ENCODE measurements around the gene SHCBP1.
"Not testable (repeated sequence)": the region's sequence is repeated elsewhere in the genome, so short reads cannot be mapped to it uniquely, and the experiment has no call there.

SHCBP1 gene, protein sequence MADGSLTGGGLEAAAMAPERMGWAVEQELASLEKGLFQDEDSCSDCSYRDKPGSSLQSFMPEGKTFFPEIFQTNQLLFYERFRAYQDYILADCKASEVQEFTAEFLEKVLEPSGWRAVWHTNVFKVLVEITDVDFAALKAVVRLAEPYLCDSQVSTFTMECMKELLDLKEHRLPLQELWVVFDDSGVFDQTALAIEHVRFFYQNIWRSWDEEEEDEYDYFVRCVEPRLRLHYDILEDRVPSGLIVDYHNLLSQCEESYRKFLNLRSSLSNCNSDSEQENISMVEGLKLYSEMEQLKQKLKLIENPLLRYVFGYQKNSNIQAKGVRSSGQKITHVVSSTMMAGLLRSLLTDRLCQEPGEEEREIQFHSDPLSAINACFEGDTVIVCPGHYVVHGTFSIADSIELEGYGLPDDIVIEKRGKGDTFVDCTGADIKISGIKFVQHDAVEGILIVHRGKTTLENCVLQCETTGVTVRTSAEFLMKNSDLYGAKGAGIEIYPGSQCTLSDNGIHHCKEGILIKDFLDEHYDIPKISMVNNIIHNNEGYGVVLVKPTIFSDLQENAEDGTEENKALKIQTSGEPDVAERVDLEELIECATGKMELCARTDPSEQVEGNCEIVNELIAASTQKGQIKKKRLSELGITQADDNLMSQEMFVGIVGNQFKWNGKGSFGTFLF

DNA sequence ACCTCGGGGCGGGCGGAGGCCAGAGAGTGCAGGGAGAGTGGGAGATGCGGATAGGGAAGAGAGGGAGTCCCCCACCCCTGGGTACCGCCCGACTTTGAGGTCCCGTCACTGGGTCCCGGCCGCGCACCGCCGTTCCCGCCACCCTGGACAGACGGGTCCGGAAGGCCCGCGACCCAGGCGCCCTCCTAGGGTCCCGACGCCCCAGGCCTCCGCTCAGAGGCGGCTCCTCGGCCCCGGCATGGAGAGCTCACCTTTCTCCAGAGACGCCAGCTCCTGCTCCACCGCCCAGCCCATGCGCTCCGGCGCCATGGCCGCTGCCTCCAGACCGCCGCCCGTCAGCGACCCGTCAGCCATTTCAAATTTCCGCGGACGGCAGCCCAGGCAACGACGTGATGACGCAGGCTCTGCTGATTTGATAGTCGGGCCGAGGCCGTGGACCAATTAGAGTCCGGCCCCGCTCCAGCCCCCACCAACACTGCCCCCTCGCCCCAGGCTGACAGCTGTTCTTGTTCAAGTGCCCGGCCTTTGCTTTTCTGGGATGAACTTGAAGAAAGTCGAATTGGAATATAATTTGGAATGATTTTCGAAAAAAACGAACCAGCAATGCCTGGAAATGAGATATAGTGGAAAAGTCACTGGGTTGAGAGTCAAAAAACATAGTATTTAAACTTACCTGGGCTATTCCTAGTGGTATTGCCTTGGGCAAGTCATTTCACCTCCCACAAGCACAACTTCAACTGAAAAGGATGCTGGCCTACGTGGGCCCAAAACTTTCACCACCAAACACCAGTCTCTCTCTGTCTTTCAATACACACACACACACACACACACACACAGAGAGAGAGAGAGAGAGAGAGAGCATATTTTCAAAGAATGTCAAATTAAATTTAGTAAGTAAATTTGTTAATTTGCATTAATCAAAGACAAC lies at the start of gene SHCBP1:
Gene SHCBP1 (minus strand): TSS at position 374 of the 928 bp plus-strand sequence. CDS start 20 bp downstream, at position 354.
- DNase-seq (ENCODE audit: low read depth in 2 of 2) = peak; percentile 16 to 28

DNA sequence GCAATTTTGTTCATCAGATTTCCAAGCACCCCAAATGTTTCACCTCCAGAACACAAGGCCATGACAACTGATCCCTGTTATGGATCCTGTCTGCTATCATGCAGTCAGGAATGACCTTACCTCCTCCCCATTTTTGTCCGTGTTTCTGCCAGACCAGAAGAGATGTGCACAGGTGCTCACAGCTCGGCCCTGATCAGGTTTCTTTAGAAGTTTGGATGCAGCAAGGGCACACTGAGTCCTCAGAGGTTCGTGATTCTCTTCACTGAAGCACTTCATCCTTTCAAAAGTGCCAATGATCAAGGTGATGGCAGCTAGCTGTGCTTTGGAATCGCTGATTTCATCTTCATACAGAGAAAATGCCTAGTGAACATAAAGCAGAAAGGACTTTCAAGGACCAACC lies 40.9 kb upstream of the SHCBP1 start:
- no peak for DNase-seq (ENCODE audit: low read depth in 2 of 2)

DNA sequence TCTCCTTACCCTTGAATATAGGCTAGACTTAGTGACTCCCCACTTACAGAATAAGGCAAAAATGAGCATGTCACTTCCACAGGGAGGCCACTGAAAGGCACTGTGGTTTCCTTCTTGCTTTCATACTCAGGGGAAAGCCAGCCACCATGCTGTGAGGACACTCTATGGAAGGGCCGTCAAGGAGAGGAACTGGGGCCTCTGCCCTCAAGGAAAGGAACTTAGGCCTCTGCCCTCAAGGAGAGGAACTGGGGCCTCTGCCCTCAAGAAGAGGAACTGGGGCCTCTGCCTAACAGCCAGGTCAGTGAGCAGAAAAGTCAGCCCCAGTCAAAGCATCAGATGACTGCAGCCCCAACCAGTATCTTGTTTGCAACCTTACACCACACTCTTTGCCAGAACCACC lies 37.7 kb upstream of the SHCBP1 start:
- DNase-seq (ENCODE audit: low read depth in 2 of 2) = no peak

DNA sequence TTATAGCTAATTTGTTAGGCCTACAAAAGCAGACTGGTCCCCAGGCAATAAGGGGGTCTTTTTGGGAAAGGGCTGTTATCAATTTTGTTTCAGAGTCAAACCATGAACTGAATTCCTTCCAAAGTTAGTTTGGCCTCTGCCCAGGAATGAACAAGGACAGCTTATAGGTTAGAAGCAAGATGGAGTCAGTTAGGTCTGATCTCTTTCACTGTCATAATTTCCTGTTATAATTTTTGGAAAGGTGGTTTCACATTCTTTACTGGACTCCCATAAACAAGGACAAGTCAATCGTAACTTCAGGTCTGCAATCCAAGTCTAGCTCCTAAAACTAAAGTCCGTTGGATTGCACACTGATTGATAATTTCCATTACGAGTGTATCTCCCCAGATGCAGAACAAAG lies 30.1 kb upstream of the SHCBP1 start:
- no peak for DNase-seq (ENCODE audit: low read depth in 2 of 2)

DNA sequence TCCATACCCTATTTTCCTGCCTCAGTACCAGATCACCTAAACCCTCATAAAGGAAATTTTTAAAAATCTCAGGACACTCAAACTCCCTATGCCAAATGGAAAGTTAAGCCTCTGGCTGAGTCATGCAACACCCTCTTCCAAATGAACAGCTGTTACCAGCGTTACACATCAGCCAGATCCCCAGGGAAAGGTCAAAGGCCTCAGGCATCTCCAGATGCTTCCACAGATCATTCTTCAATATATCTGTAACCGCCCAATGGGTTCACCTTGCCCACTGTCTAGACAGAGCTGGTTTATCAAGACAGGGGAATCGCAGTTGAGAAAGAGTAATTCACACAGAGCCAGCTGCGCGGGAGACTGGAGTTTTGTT lies 29.1 kb upstream of the SHCBP1 start:
- DNase-seq (ENCODE audit: low read depth in 2 of 2) = no peak

DNA sequence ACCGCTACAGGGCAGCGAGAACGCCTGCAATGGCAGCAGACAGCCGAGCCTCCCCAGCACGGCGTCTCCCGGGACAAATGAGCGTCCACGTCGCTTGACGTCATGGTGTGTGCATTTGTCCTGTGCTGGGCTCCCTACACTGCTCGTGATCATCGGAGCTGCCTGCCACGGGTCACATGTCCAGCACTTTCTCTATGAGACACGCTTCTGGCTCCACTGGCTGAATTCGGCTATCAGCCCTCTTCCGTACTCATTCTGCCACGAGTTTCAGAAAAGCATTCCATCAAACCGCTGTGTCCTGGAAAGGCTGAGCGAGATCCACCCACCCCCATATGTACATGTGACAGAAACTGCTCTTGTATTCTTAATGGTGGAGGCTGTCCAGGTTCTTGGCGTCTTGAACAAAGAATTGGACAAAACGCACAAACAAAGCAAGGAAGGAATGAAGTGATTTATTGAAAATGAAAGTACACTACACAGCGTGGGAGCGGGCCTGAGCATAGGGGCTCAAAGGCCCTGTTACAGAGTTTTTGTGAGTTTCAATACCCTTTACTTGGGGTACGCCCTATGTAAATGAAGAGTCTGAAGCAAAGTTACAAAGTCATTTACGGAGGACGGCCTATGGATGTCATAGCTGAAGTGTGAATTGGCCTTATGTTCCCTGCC lies 28.5 kb upstream of the SHCBP1 start:
- no peak for DNase-seq (ENCODE audit: low read depth in 2 of 2)

DNA sequence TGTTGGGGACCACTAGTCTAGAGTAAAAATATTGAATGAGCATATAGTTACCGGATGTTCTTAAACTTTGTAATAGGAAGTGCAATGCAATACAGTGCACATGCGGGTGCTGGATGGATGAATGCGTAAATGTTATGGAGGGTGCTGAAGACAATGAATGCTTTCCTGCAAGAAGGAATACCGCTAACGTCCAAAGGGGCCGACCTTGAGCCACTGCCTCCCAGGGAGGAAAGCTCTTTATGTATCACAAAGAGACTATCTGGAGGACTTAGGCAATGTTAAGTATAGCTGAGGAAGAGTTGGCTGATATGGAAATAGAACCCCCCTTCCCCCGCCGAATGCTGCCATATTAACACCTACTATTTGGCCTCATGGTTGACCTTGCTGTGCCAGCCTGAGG lies 27.5 kb upstream of the SHCBP1 start:
- DNase-seq (ENCODE audit: low read depth in 2 of 2) = no peak

DNA sequence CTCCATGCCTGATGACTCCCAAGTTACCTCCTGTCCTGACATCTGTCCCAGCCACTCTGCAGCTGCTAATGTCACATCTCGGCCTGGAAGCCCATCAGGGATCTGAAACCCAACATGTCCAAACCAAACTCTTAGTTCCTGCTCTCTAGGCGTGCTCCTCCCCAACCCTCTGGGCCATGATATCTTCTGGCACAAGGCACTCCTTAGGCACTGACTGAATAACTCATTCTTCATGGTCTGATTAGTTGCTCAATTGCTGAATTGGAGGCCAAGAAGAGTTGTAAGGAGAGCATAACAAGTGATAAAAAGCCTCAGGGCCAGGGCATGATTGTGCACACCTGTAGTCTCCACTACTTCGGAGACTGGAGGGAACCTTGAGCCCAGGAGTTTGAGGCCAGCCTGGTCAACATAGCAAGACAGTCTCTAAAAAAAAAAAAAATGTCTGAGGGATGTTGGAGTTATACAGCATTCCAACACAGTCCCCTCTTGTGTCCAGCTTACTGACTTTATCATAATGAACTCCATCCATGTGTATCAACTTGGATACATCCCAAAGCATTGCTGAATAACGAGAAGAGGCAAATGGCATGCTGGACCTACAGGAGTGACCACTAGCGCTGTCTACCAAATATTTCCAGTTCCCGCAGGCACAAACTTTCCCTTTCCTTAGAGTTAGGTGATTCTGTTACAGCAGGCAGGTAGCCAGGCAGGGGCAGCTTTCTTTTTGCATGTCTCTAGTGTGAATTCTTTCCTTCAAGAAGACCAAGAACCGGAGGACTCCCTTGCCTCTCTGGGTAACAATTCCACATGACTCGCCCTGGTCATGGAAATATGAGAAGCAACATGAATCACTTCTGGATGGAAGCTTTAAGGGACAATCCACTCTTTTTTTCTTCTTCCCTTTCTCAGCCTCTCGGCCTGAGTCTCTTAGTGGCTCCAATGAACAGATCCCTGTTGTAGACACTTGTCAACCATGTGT lies 18.1 kb upstream of the SHCBP1 start:
- no peak for DNase-seq (ENCODE audit: low read depth in 2 of 2)

DNA sequence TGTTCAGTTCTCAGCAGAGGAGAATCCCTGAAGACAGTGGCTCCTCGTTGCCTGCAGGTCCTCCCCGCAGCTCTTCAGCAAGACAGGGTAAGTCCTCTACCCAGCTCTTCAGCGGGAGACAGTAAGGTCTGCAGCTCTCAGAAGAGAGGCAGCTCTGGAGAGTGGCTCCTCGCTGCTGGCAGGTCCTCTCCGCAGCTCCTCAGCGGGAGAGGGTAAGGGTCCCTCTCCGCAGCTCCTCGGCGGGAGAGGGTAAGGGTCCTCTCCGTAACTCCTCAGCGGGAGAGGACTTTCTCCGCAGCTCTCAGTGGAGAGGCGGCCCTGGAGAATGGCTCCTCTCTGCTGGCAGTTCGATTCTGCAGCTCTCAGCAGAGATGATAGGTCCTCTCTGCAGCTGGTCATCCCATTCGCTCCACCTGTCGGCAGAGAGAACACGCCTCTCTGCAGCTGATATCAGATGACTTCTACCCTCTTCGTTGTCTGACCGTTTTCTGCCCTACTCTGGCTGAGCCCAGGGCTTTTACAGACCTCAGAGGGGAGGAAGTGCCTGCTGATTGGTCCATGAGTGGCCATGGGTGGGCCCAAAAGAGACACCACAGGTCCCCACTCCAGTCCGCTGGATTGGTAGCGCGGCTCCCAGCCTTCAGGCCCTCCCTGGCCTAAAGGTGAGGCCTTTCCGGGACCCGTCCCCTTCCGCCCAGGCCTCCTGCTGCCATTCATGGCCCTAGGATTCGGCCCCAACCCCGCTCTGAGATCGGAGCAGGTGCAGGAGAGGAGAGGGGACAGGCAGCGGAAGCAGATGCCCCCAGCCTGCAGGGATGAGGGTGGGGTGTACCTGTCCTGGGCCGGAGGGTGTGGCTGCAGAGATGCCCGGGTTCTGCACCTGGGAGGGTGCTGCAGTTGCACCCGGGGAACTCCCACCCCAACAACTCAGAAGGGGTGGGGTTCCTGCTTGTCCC lies 11.9 kb upstream of the SHCBP1 start:
- DNase-seq (ENCODE audit: low read depth in 2 of 2) = no peak

DNA sequence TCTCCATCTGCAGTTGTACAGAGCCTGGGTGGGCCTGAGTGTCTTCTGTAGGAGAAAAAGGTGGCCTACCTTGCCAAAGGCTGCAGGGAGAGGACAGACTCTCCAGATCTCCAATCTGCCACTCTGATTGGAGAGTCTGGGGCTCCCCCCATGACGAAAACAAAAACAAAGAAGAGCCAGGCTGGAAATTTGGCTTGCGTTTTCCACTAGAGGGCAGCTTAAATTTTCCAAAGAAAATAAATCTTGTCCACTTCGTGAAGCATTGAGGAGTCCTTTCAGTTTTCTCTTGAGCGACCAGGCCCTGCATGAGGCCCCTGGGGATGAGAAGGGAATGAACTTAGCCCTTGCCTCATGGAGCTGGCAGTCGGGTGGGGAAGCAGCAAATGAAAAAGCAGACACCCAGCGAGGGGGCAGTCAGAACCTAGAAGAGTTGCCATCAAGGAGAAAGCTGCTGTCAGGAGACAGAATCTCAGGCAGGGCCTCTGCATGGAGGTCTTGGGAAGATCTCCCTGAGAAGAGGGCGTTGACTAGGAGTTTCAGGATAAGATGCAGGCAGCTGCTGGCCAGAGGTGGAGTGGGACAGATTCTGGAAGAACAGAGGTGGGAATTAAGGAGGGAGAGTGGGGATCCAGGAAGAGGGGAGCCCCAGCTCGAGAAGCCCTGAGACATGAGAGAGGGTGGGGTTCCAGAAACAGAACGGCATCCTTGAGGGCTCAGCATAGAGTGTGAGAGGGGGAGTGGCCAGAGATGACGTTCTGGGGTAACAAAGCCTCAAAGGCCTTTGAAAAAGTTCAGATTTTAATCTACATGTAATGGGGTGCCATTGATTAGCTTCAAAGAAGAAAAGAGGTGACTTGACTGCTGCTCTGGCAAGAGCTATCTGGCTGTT lies 8.4 kb upstream of the SHCBP1 start:
- DNase-seq (ENCODE audit: low read depth in 2 of 2) = no peak

DNA sequence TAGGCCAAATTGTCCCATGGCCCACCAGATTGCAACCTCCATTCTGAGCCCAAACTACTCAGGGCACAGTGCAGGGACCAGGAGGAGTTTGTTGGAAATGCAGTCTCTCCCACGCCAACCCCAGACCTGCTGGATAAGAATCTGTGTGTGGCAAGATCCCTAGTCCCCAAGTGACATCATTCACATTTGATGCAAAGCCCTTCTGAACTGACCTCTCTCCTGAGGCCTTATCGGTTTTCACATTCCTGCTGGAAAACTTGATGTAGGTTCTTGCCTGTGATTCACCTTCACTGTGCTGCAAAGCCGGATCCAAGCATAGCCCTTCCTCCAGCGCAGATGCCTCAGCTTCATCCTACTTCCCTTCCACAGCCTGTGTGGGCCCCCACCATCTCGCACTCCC lies 6.6 kb upstream of the SHCBP1 start:
- no peak for DNase-seq (ENCODE audit: low read depth in 2 of 2)

DNA sequence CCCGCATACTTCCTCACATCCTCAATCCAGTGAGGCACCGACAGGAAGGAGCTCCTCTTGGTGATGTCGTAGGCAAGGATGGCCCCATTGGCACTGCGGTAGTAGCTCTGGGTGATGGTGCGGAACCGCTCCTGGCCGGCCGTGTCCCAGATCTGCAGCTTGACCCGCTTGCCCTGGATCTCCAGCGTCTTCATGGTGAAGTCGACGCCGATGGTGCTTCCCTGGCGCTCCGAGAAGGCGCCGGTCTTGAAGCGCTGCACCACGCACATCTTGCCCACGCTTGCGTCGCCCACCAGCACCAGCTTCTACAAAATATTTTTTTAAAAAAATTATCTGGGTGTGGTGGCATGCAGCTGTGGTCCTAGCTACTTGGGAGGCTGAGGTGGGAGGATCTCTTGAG lies 5.5 kb upstream of the SHCBP1 start:
- DNase-seq (ENCODE audit: low read depth in 2 of 2) = not testable (repeated sequence)

DNA sequence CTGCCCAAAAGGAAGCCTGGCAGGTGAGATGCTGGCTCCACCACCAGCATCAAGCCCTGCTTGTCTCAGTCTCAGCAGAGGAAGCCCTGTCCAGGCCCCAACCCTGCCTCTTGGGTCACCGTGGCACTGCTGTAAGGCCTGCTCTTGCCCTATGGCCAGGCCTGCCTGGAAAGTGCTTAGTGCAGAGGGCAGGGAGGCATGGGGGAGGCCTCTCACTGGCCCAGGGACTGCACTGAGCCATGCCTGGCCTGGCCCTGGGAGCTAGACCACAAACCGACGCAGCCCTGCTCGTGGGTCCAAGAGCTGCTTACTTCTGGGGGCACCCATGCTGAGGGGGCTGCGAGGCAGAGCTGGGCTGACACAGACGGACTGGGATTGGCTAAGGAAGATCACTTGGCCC lies 3.7 kb upstream of the SHCBP1 start:
- not testable (repeated sequence) for DNase-seq (ENCODE audit: low read depth in 2 of 2)

DNA sequence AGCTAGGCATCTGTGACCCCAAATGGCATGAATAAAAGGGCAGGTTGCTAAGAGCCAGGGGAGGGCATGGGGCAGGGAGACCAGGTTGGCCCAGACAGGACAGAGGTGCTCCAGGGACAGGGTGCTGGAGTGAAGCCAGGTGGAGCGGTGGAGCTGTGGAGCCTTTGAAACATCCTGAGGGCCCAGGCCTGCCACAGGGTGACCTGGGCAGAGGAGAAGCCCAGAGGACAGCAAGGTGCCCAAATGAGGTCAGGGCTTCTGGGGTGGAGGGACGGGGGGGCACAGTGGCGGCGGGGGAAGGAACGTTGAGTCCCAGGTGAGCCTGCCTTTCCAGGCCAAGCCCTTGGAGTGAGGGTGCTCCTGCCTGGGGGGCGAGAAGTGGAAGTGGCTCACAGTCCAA lies 2.5 kb upstream of the SHCBP1 start:
- not testable (repeated sequence) for DNase-seq (ENCODE audit: low read depth in 2 of 2)

DNA sequence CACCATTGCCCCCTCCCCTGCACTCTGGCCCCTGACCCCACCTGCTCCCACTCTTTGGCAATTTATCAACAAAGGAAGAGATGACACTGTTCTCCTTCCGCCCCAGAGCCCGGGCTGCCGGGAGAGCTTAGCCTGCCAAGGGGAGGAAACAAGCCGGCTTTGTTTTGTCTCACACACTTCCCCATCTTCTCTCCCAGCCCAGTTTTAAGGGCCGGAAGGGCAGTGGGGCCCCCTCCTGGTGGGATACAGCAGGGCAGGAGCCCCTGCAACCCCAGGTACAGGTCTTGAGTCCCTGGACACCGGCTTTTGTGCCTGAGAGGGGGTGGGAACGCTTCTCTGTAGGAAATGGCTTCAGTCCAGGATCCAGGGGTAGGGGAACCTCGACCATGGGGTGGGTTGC lies 2.1 kb upstream of the SHCBP1 start:
- DNase-seq (ENCODE audit: low read depth in 2 of 2) = not testable (repeated sequence)

DNA sequence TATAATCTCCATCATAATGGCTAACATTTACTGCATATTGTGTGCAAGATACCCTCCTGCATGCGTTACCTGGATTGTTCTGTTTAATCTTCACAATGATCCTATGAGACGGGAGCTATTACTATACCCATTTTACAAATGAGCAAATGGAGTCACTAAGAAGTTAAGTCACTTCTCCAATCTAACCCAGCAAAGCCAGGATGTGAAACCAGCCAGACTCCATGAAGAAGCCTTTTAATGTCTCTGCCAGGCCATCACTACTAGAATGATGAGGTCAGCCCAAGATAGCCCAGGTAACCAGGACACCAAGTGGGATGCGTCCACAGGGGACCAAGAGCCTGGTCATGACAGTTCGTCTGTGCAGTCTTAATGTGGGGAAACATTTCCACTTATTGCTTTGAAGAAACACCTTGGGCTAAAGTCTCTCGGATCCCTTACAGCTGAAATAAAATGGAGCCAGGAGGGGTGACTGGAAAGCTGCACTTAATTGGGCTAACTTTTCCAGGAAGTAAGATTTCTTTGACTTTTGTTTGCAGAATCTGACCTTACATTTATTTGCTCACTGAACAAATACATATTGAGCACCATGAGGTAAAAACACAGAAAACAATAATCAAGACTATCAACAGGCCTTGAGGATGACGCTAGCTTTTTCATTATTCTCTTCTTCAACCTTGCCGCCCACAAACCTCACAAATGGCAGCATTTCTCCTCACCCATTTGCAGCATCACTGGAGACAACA lies 926 bp upstream of the SHCBP1 start:
- no peak for DNase-seq (ENCODE audit: low read depth in 2 of 2)

DNA sequence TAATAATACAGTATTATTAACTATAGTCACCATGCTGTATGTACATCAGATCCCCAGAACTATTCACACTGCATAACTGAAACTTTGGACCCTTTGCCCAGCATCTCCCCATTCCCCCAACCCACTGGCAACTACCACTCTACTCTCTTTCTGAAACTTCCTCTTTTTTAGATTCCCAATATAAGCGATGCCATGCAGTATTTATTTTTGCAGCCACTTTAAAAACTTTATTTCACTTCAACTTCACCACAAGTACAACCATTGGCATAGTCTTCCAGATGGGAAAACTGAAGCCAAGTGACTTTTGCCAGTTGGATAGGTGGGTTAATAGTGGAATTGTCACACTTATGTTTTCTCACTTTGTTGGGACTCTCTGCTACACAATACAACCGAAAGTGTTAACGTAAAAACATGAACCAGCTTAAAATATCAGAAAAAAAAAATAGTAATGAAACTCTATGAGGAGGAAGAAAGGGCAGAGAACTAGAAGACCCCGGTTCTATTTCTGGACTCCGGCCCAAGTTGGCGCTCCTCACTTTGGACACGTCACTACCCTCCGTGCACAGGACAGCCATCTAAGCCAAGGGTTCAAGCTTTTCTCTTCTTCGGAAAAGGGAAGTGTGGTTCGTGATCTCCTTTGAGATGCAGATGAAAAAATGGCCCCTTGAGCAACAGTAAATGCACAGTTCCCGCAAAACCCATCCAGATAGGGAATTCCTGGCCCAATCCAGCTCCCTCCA lies 743 bp downstream of the SHCBP1 start:
- no peak for DNase-seq (ENCODE audit: low read depth in 2 of 2)

All from activated CD8-positive, alpha-beta memory T cell treated with anti-CD3 and anti-CD28 coated beads for 4 hours (primary cell).